ENCODE data around the gene PRR33.
A peak's percentile ranks its signal among the peaks of the same experiment; 100 is the strongest.

Gene PRR33

GRCh38 chr11:1842149-1843097 is 49.3 kb downstream of the PRR33 start:
- peak overlapping the region; percentile 65 for H4K91ac ChIP-seq (ENCODE audit: low read length)
- no peak overlapping the region for H2BK5ac ChIP-seq (ENCODE audit: low read depth, low read length, poor library complexity, severe bottlenecking)
- no peaks in the 10 kb centered on the region for H3K79me1 ChIP-seq (replicated peaks; ENCODE audit: low read length, poor library complexity, severe bottlenecking)
- H3K4me1 ChIP-seq (ENCODE audit: control insufficient read depth, insufficient read depth, low read depth, low read length): peaks cover 16% of the 10 kb centered on the region
- H3K14ac ChIP-seq (ENCODE audit: low read length in 2 of 2): no peak overlapping the region
- no peak overlapping the region for H2AFZ ChIP-seq (ENCODE audit: low read depth, low read length)
- H3K27me3 ChIP-seq (ENCODE audit: control insufficient read depth in 1 of 2, insufficient read depth in 1 of 2, low read length in 2 of 2): peaks cover 4 to 14% of the 10 kb centered on the region in 2 experiments
- H3K9ac ChIP-seq (ENCODE audit: low read length): no peak overlapping the region
- H3K4me3 ChIP-seq (ENCODE audit: insufficient read depth in 1 of 2, low read depth in 1 of 2, low read length in 2 of 2): no peak overlapping the region
- no peak overlapping the region for H2AK5ac ChIP-seq (ENCODE audit: low read length, severe bottlenecking)
- H3K4me2 ChIP-seq (ENCODE audit: low read length, poor library complexity, severe bottlenecking): no peak overlapping the region
- no peak overlapping the region for H3K27ac ChIP-seq (ENCODE audit: low read length, poor library complexity, severe bottlenecking)
- H3K23ac ChIP-seq (ENCODE audit: low read length in 2 of 2): no peak overlapping the region
- H3K36me3 ChIP-seq (ENCODE audit: control insufficient read depth in 1 of 2, insufficient read depth in 2 of 2, low read depth in 1 of 2, low read length in 2 of 2): no peaks in the 10 kb centered on the region
- H2BK120ac ChIP-seq (ENCODE audit: low read depth, low read length): peak overlapping the region; percentile 15
- H3K9me3 ChIP-seq (ENCODE audit: control insufficient read depth, low read length): no peaks in the 10 kb centered on the region
- H3K4ac ChIP-seq (ENCODE audit: low read depth in 1 of 2, low read length in 2 of 2): peak overlapping the region in 1 of 2 experiments; percentile 36
- H3K18ac ChIP-seq (ENCODE audit: low read depth in 1 of 2, low read length in 2 of 2): peak overlapping the region; percentile 19 to 25
- 94% methylated on average over 29 of the region's 29 CpGs for WGBS
- H2BK15ac ChIP-seq (ENCODE audit: low read depth, poor library complexity, severe bottlenecking): peak overlapping the region; percentile 31
- no peak overlapping the region for H4K8ac ChIP-seq (ENCODE audit: low read length)
- no peak for DNase-seq
- peak overlapping the region; percentile 3 to 29 for H2BK12ac ChIP-seq (ENCODE audit: low read length in 2 of 2)

GRCh38 chr11:1841511-1842148 is 50.1 kb downstream of the PRR33 start:
- Histone ChIP-seq H3K79me1 (replicated peaks; ENCODE audit: low read length, poor library complexity, severe bottlenecking) (no peaks in the 10 kb centered on the region), H3K18ac (ENCODE audit: low read depth in 1 of 2, low read length in 2 of 2) (peak overlapping the region in 1 of 2 experiments; percentile 41)
- 92% methylated on average over 19 of the region's 19 CpGs for WGBS

GRCh38 chr11:1840780-1841480 is 50.8 kb downstream of the PRR33 start:
- H3K4me2 ChIP-seq (ENCODE audit: low read length, poor library complexity, severe bottlenecking): no peak overlapping the region
- H3K36me3 ChIP-seq (ENCODE audit: control insufficient read depth in 1 of 2, insufficient read depth in 2 of 2, low read depth in 1 of 2, low read length in 2 of 2): no peaks in the 10 kb centered on the region
- WGBS: 97% methylated on average over 29 of the region's 37 CpGs
- H3K9ac ChIP-seq (ENCODE audit: low read length): no peak overlapping the region
- H2AK5ac ChIP-seq (ENCODE audit: low read length, severe bottlenecking): no peak overlapping the region
- H4K8ac ChIP-seq (ENCODE audit: low read length): no peak overlapping the region
- H2BK120ac ChIP-seq (ENCODE audit: low read depth, low read length): peak overlapping the region; percentile 8
- no peak overlapping the region for H2BK15ac ChIP-seq (ENCODE audit: low read depth, poor library complexity, severe bottlenecking)
- H3K27ac ChIP-seq (ENCODE audit: low read length, poor library complexity, severe bottlenecking): no peak overlapping the region
- DNase-seq: no peak
- H2BK5ac ChIP-seq (ENCODE audit: low read depth, low read length, poor library complexity, severe bottlenecking): no peak overlapping the region
- no peak overlapping the region for H3K18ac ChIP-seq (ENCODE audit: low read depth in 1 of 2, low read length in 2 of 2)
- no peaks in the 10 kb centered on the region for H3K9me3 ChIP-seq (ENCODE audit: control insufficient read depth, low read length)
- H3K4me3 ChIP-seq (ENCODE audit: insufficient read depth in 1 of 2, low read depth in 1 of 2, low read length in 2 of 2): no peak overlapping the region
- H2BK12ac ChIP-seq (ENCODE audit: low read length in 2 of 2): peak overlapping the region in 1 of 2 experiments; percentile 29
- H3K27me3 ChIP-seq (ENCODE audit: control insufficient read depth in 1 of 2, insufficient read depth in 1 of 2, low read length in 2 of 2): peaks cover 4 to 10% of the 10 kb centered on the region in 2 experiments
- H3K4me1 ChIP-seq (ENCODE audit: control insufficient read depth, insufficient read depth, low read depth, low read length): peaks cover 22% of the 10 kb centered on the region
- no peak overlapping the region for H3K4ac ChIP-seq (ENCODE audit: low read depth in 1 of 2, low read length in 2 of 2)
- no peak overlapping the region for H2AFZ ChIP-seq (ENCODE audit: low read depth, low read length)
- no peaks in the 10 kb centered on the region for H3K79me1 ChIP-seq (replicated peaks; ENCODE audit: low read length, poor library complexity, severe bottlenecking)
- no peak overlapping the region for H3K14ac ChIP-seq (ENCODE audit: low read length in 2 of 2)
- peak overlapping the region; percentile 35 for H4K91ac ChIP-seq (ENCODE audit: low read length)
- H3K23ac ChIP-seq (ENCODE audit: low read length in 2 of 2): no peak overlapping the region

More at GRCh38 chr11:1841511-1842148, 50.1 kb downstream of the PRR33 start:
- no peak overlapping the region for H3K4ac ChIP-seq (ENCODE audit: low read depth in 1 of 2, low read length in 2 of 2)
- no peak overlapping the region for H2BK120ac ChIP-seq (ENCODE audit: low read depth, low read length)
- H3K9me3 ChIP-seq (ENCODE audit: control insufficient read depth, low read length): no peaks in the 10 kb centered on the region
- H2AK5ac ChIP-seq (ENCODE audit: low read length, severe bottlenecking): no peak overlapping the region
- no peak overlapping the region for H3K4me2 ChIP-seq (ENCODE audit: low read length, poor library complexity, severe bottlenecking)
- H2BK5ac ChIP-seq (ENCODE audit: low read depth, low read length, poor library complexity, severe bottlenecking): no peak overlapping the region
- H3K4me3 ChIP-seq (ENCODE audit: insufficient read depth in 1 of 2, low read depth in 1 of 2, low read length in 2 of 2): no peak overlapping the region
- H3K4me1 ChIP-seq (ENCODE audit: control insufficient read depth, insufficient read depth, low read depth, low read length): peaks cover 22% of the 10 kb centered on the region
- H4K8ac ChIP-seq (ENCODE audit: low read length): no peak overlapping the region
- H3K9ac ChIP-seq (ENCODE audit: low read length): no peak overlapping the region
- no peak overlapping the region for H3K23ac ChIP-seq (ENCODE audit: low read length in 2 of 2)
- H2BK15ac ChIP-seq (ENCODE audit: low read depth, poor library complexity, severe bottlenecking): no peak overlapping the region
- H4K91ac ChIP-seq (ENCODE audit: low read length): no peak overlapping the region
- no peak for DNase-seq
- no peak overlapping the region for H2AFZ ChIP-seq (ENCODE audit: low read depth, low read length)
- no peak overlapping the region for H3K14ac ChIP-seq (ENCODE audit: low read length in 2 of 2)
- H3K27me3 ChIP-seq (ENCODE audit: control insufficient read depth in 1 of 2, insufficient read depth in 1 of 2, low read length in 2 of 2): peaks cover 4 to 14% of the 10 kb centered on the region in 2 experiments
- no peak overlapping the region for H3K27ac ChIP-seq (ENCODE audit: low read length, poor library complexity, severe bottlenecking)
- H2BK12ac ChIP-seq (ENCODE audit: low read length in 2 of 2): no peak overlapping the region
- no peaks in the 10 kb centered on the region for H3K36me3 ChIP-seq (ENCODE audit: control insufficient read depth in 1 of 2, insufficient read depth in 2 of 2, low read depth in 1 of 2, low read length in 2 of 2)

Measured in mesenchymal stem cell (in vitro differentiated cells and primary cell).